Stimulated activated CD4-positive, alpha-beta T cell treated with anti-CD3 and anti-CD28 coated beads, TNF-alpha, amount 100 ng/mL, for 1 hour (primary cell): Measurements from ENCODE around the gene TMEM182.

Source experiments
- DNase-seq, 3 donors: peaks; one replicate each; pipeline ENCODE4 v3.0.0-alpha.2; 2020; ENCODE audit warnings: low read depth in 3 of 3, low spot score in 1 of 3

TMEM182 gene

DNA sequence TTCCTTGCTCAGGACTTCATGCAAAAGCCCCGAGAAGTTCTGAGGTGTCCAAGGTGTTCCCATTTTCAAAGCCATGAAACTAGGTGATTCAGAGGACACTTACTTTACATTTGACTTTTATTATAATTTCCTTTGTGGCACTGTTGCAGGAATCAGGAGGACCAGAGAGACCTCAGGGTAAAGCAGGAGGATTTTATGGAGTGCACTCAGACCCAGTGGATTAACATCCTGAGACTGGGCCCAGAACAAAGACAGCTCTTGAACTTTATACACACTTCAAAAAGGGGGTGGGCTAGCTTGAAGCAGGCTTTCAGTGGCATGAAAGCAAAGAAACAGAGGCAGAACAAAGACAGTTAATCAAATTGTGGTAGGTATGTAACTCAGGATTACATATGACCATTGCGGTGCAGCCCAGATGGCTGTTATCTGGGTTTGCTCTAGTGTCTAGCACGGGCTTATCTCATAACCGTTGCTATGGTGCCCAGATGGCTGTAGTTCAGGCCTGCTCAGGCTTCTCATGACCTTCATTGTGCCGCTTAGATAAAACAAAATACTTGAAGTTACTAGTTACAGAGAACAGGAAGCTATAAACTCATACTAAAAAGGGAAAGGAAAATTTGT is 39.4 kb downstream of the TMEM182 start:
- DNase-seq: no peak

DNA sequence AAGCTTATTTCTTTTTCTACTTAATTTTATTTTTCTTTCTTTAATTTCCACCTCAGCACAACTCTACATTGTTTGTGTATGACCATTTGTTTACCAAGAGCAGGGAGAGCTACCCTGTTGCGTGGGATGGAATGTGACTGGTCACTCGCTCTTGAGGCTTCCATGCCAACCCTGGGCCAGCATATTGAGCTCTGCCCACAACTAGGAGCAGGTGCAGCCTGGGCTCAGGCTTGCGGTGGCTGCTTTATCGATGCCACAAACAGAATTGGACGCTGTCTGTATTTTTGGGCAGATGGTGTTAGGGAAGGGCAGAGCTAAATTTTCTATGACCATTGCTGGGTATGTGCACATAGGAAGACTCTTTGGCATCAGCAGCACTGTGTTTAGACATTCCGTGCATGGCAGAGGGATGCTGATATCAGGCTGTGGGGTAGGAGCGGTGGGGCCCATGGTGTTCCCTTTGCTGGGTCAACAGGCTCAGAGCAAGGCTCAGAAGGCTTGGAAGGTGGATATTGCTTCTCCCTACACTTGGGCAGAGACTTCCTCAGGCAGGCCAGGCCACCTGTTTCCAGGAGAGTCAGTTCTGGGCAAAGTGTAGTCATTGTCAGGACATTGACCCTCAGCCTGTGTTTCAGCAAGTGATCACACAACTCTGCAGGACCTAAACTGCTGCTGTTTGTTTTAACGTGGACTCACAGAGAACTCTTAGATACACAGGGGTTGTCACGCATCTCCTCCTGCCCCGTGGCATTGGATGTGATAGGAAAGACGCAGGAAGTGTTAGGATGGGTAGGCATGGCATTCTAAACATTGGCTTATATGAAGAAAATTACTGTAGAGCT is 40.2 kb downstream of the TMEM182 start:
- no peak for DNase-seq

DNA sequence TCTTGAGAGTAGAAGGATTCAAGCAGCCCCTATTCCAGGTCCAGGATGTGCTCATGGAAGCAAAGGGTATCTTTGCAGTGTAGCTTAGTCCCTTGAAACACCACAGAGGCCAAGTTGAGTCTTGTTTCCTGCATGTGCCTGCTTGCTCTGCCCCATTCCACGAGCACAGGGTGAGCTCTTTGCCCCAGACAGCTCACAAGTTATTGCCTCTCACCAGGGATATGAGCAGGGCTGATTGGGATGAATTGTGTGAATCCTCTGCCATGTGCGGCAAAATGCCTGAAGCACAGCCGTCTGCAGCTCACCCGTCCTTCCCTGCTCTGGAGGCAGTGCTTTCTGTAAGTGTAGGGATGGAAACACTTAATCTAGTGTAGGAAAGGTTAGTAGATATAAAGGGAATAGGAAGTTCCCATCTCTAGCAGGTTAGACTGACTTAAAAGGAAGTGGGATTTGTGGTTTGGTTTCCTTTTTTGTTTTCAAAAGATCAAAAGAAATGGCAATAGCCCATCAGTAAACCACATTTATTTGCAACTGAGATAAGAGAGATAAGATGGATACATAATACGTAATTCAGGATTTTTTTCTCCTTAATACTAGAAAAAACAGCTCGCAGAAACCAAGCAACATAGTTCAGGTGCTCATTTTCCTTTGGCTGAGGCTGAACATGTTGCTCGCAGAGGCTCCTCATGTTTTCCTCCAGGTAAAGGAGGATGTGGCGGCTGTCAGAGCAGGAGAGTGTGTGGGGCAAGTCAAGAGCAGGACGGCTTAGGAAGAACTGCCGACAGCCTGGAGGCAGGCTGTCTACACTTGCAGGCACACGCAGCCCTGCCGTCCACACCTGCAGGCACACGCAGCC is 41.4 kb downstream of the TMEM182 start:
- no peak for DNase-seq

DNA sequence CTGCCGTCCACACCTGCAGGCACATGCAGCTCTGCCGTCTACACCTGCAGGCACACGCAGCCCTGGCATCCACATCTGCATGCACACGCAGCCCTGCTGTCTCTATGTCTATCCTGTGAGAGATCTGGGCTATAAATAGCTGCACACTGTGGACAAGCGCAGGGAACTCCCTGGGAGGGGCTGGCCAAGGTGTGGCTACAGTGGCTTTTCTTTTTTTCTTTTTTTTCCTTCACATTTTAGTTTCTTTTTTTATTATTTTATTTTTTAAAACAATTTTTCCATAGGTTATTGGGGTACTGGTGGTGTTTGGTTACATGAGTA is 42.0 kb downstream of the TMEM182 start:
- DNase-seq: no peak

DNA sequence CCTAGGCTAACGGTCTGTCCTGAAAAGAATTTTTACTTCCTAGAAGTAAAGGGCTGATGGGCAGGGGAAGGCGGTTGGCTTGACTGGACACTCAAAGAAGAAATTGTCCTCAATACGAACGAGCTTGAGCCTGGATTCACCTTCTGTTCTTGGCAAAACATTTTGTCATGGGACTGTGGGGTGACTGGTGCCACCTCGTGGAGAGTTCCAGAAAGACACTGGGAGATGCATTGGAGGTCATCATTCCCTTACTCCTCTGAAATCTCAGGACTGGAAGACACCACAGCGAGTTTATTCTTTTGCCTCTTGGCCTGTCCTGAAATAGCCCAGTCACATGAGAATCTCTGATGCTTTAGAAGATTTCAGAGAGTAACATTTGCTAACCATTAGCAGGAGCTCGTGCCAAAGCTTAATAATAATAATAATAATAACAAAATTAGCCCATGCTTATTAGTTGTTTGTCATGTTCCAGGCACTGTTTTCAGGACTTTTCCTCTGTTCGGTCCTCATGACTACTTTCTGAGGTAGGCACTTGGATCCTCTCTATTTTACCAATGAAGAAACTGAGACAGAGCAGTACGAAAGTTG is 44.5 kb downstream of the TMEM182 start:
- DNase-seq: peak in 1 of 3 donors; percentile 14

DNA sequence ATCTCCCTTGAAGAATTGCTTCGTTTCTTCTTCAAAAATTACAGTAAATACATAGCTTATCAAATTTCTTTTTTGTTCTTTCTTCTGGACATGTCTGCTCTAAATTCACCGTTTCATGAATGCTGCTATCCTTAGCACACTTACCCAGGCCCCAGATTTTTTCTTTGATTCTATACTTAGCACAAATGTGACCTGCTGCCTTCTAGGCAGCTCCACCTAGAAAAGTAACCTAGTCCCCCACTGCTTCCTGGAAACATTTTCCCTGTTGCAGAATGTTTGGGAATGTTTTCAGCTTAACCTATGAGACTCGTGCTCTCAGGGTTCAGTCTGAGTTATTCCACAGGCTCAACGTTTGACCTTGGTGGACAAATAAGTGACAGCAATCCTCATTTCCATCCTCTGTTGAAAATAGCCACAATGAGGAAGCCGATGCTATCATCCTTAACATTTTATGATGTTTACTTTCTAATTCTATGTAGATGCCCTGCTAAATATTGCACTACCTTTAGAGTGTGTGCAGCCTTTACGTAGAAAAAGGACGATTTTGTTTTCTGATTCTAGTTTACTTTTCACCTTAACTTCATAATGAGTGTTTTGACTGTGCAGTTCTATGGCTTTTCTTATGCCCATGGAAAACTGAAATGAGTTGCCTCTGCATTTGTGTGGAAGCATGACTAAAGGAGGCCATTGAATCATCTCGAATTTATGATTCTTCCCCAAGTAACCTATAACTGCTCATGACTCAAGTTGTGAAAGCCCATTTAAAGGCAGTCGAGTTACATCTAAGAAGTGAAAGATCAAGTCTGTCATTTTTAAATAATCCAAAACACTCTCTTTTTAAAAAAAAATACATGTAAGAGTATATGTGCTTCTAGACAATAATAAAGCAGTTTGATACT is 47.7 kb downstream of the TMEM182 start:
- DNase-seq: no peak

DNA sequence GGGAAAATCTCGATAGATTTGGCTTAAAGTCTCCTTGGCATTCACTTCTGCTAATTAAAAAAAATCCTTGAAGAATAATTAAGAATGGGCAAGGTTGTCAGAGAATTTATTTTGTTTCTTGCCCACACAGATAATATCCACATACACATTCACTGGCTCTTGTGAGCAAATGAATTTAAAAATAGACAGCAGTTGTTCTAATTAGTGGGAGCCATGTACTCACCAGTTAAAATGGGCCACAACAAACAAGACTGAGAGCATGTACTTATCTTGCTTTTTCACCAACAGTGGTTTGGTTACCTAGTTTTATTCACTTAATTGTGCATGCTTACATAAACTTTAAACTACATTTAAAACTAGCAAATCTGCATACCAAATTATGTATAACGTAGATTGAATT is 53.5 kb downstream of the TMEM182 start:
- no peak for DNase-seq

DNA sequence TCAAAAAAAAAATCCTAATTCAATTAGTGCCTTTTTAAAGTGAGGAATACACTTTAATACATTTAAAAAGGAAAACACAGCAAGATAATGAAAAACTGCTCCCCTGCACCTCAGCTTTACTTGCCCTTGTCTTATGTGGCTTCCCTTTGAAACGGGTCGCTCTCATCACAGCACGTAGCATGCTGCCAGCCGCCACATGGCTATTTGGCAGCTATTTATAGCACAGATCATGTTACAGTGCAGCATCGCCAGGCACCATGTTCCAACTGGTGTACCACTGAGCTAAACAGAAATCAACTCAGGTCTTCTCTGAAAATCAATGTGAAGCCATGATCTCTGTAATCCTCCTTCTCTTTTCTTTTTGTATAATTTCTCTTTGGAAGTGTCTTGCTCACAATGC is 65.1 kb downstream of the TMEM182 start:
- DNase-seq: no peak

DNA sequence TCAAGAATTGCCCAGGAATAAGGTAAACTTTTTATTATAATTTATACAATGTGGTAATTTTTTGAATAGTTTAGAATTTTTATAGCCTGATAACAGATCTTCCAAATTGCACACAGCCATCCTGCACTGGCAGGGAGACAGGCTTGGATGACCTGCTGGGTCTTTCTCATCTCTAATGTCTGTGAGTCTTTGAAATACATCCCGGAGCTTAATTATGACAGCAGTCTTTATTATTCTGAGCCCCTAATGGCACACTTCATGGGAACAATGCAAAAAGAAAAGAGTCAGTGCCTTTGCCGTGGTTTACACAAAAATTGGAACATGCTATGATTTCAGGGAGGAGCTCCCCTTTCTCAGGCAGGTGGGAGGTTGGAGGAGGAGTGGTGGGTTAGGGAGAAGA is 71.0 kb downstream of the TMEM182 start:
- no peak for DNase-seq

DNA sequence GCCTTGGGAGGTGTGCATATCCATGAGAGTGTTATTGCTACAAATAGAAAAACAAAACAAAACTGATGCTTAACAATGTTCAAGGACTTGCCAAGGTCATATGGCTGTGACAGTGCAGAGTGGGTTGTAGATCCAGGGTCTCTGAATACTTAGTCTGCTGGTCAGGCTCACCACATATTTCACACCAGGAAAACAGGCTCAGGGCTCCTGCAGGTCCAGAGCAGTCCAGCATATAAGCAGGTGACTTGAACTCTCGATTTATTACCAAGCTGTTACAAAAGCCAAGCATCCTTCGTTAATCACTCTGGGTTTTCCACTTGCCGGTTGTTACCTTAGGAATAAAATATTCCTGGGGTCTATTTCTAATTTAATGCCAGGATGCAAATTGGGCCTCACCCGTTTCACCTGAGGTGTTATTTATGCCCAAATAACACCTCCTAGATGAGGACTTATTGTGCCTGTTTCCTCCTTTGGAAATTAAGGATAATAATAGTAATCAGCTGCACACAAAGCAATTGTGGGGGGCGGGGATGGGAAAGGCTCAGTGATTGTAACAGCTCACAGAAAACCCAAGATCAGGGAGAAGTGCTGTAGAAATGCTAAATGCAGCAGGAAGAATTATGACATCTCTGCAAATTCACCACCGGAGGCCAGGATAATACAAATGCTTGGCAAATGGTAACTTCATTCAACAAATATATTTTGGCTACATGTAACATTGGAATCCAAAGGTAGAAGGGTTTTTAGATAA is 72.9 kb downstream of the TMEM182 start:
- DNase-seq: no peak

DNA sequence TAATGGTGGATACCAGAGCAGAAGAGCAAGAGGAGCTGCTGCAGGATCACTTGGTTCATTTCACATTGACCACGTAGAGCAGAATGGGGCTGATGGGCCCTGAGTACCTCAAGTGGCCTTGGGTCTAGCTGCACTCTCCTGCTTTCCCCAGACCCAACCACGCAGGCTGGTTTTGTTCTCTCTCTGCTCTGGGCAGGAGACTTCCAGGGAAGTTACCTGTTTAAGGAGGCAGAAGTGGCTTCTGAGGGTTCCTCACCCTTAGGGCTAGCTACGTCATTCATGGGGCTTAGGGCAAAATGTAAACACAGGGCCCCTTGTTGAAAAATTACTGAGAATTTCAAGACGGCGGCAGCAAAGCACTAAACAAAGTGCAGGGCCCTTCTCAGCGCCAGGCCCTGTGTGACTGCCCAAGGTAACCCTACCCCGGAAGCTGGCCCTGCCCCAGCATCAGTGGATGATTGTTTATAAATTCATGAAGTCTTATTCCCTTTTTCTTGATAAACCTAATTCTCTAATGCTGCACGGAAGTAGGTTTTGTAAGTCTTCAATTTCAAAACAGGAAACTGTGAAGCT is 75.9 kb downstream of the TMEM182 start:
- DNase-seq: no peak

DNA sequence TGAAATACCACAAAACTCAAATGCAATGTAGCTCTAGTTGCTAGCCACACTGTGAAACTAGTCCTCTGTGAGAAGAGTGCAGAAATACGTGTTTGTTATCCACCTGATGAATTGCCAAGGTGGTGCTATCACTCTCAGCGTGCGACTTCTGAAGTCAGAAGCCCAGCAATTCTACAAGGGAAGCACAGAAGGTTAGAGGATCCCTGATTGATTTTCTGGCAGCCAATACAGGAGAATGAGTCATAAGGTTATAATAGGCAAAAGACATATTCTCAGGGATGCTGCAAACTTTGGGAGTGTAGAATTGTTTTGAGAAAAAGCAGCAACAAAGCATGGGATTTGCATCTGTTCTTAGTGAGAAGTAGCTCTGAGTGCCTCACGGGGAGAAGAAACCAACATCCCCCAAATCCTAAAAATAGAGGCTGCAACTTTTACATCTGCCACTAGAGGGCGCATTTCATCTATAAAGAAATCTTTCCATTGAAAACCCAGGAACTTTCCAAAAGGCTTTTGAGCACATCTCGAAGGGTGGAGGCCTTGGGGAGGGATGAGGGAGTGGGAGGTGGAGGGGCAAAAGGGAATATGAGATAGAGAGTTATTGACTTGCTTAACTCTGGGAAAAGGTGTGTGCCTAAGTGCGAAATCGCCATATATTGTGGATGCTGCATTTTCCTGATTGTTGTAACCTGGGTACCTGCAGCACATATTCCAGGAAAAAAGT is 78.0 kb downstream of the TMEM182 start:
- DNase-seq: no peak

DNA sequence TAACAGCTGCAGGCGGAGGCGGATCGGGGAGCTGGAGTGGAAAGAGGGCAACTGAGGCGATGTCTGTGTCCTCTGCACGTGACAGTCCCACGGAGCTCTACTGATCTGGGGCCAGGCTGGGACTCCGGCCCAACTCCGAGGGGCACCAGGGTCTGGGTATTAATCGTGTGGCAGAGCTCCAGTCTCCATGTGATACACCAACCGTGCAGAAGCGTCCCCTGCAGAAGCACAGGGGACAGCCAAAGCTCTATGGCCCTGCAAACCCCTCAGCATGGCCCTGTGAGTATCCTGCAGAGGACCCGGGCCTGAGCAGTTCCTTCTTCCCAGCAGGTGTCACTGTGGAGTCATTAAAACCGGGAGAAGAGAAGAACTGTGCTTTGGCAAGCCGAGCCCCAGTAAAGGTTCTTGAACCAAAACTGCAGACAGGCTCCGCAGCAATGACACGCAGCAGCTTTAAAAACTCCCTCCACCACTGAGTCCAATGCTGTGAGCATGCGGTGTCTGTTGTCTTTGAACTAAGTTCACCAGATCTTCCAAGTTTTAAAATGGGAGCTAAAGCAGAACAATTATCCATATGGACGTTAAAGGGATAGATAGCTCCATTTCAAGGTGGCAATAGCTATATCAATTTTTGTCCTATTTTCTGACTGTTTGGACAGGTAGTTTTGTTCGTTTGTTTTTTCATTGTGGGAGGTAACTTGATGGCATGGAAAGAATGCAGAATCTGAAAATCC is 79.4 kb downstream of the TMEM182 start:
- no peak for DNase-seq

DNA sequence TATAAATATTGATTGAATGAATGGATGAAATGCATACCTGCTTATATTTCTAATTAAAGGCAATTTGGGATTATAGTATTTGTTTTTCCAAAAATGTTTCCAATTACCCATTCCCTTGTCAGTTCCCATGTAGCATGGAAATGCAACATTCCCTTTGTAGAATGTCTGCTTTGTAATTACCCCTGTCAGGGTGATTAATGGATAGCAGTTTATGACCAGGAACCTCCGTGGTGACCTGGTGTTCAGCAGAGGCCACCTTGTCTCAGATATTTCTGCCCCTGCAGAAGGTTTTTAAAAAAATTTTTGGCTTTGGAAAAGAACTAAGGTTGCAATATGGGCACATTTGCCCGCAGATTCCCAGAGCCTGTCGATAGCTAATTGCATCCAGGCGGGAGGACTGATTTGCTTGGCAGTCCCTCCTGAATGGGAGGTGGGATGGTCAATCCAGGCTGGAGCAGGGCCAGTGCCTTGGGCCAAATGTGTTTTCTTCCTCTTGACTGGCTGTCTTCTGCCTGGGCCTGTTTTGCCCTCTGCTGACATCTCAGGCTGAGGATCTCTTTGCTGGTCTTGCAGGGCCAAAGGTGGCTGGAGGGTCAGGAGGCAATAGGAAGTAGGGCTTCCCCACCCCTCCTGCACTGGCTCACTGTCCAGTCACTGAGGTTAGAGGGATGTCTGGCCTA is 82.1 kb downstream of the TMEM182 start:
- DNase-seq: no peak

DNA sequence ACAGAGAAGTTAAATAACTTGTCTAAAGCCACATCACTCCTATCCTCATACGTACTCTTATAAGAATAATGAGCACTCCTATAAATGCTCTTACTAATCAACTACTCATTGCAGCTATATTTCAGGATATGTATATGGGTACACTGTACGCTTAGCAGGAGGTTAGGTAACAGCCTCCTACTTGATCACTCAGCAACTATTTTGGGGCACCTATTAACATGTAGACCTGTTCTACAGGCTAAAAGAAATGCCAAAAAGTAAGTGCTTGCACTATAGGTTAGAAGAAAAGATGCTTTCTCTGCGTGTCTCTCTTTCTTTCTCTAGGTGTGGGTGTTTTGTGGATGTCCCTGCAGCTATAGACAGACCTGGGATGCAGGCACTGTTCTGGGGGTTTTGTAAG is 83.1 kb downstream of the TMEM182 start:
- DNase-seq: no peak

DNA sequence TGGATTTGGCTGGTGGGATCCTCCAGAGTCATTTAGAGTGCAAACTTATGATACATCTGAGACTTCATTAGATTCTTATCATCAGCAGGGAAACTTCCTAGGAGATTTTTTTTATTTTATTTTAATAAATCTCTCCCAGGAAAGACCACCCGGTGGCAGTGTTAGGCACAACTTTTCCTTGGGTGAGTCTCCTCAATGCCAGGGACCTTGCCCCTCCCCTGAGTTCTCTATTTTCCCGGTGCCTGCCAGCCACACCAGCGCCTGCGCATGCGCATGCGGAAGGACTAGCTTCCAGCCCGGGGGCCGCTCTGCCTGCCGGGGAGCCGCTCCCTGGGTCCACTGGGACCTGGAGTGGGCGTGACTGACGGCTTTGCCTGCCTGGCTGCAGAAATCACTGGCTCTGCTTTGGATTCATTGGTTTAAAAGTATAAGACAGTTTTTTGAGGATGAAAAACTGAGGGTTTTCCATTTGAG is 86.6 kb downstream of the TMEM182 start:
- no peak for DNase-seq

DNA sequence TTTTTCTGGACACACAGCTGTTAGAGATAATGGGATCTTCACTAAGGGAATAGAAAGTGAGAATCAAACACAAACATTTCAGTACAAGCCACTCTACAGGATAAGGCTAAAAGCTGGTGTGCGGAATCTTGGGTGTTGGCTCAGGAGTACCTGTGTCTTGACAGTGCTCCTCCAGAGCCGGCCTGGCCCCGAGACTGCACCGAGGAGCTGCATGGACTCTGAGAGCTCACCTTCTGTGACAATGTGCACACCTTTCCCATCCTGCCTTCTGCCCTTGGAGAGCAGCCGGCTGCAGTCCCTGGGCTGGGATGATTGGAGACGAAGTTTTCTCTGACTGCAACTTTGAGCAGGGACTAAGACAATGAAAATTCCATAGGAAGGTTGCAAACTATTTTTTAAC is 89.1 kb downstream of the TMEM182 start:
- DNase-seq: no peak

DNA sequence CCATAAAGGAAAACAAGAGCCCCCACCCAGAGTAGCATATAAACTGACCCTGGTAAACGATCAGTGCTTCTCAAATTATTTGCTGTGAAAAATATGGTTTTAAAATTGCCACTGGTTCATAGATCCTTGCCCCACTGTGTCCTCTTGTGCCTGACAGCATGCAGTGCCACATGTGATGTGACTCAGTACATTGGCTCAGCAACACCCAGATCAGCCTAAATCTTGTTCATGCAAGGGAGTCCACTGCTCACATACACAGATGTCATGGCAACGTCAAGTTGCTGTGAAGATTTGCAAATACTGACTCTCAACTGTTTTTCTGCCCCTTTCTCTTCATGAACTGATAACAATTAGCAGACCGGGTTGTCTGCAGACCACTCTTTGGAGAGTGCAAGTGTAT is 91.0 kb downstream of the TMEM182 start:
- DNase-seq: no peak
